Measurements from ENCODE around the gene CCDC70. TPM values are rescaled to one million over a fixed set of nuclear protein-coding genes. Genes with fewer than 3 reads are reported as not detected.

CCDC70 gene
- total and polyA plus RNA-seq, 2 of the 8 experiments (the other 6 are each of a cell fraction or from before 2014, with no cell fraction given), result not detected

DNA sequence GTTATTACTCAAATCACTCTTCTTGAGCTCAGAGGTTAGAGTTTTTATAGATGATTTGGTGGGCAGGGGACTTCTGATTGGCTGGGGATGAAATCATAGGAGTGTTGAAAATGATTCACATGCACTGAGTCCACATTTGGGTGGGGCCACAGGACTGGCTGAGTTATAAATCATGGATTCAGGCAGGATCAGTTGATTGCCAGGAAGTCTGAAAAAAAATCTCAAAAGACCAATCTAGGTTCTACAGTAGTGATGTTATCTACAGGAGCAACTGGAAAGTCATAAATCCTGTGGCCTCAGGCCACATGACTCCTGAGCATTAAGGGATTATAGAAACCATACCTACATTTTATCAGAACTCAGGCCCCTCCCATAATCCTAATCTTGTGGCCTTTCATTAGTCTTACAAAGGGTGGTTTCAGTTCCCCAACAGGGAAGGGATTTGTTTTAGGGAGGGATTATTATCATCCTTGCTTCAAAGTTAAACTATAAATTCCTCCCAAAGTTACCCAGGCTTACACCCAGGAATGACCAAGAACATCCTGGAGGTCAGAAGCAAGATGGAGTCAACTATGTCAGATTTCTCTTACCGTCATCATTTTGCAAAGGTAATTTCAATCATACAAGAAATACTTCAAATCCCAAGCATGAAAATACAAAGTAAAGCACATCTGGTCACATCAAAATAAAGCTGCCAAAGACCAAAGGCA is 5.6 kb upstream of the CCDC70 start:
- ChIA-PET POLR2A (ENCODE audit: partially characterized antibody) (no interaction called here), CTCF (ENCODE audit: partially characterized antibody) (interaction anchor here (0.6 kb wide), 1 partner anchor 11 kb away, joined by 3 read pairs; the partner anchor contains the start of gene TMEM272)
- Histone ChIP-seq H3K4me3 (ENCODE audit: extremely low read depth in 1 of 4, insufficient read depth in 2 of 4, low read depth in 3 of 4, low read length in 4 of 4) (no peak overlapping the region), H2BK20ac (ENCODE audit: low read length) (no peak overlapping the region), H3K4me1 (replicated peaks in 1 of 4; ENCODE audit: control insufficient read depth in 3 of 4, insufficient read depth in 4 of 4, low read length in 3 of 4) (no peaks in the 10 kb centered on the region), H2BK120ac (replicated peaks; ENCODE audit: low read depth, low read length) (no peak overlapping the region), H2BK15ac (ENCODE audit: low read length) (no peak overlapping the region), H3K27me3 (replicated peaks in 1 of 4; ENCODE audit: control insufficient read depth in 3 of 4, extremely low read depth in 1 of 4, insufficient read depth in 3 of 4, low read length in 3 of 4) (no peaks in the 10 kb centered on the region), H4K20me1 (replicated peaks in 1 of 2; ENCODE audit: control insufficient read depth in 1 of 2, insufficient read depth in 2 of 2, low read length in 2 of 2) (no peaks in the 10 kb centered on the region), H3K27ac (ENCODE audit: low read depth, low read length) (no peak overlapping the region), H2AFZ (ENCODE audit: low read length) (no peak overlapping the region), H3K18ac (ENCODE audit: extremely low read depth, low read length) (no peak overlapping the region), H2BK5ac (ENCODE audit: low read depth, low read length) (no peak overlapping the region), H2BK12ac (ENCODE audit: low read depth, low read length) (no peak overlapping the region), H3K56ac (replicated peaks; ENCODE audit: insufficient read length, low read depth, low read length) (no peak overlapping the region), H3K79me2 (ENCODE audit: control insufficient read depth in 1 of 2, insufficient read depth in 2 of 2, low read length in 2 of 2) (no peaks in the 10 kb centered on the region), H3K4me2 (ENCODE audit: insufficient read depth in 1 of 2, low read depth in 2 of 2, low read length in 2 of 2) (no peak overlapping the region), H4K8ac (ENCODE audit: extremely low read depth, insufficient read depth, low read length) (no peak overlapping the region), H3K23ac (ENCODE audit: insufficient read length) (no peak overlapping the region), H3K79me1 (ENCODE audit: low read depth, low read length) (no peaks in the 10 kb centered on the region), H3K9me3 (ENCODE audit: insufficient read depth in 2 of 2, low read depth in 1 of 2, low read length in 1 of 2) (no peaks in the 10 kb centered on the region), H2AK5ac (ENCODE audit: low read depth, low read length) (no peak overlapping the region), H3K36me3 (ENCODE audit: control insufficient read depth in 2 of 4, insufficient read depth in 4 of 4, low read length in 3 of 4) (no peaks in the 10 kb centered on the region), H4K5ac (ENCODE audit: insufficient read length, low read depth, low read length) (no peak overlapping the region), H3K9ac (replicated peaks in 1 of 4; ENCODE audit: extremely low read depth in 1 of 4, low read depth in 3 of 4, low read length in 3 of 4) (no peak overlapping the region), H3K23me2 (ENCODE audit: low read depth, low read length) (no peaks in the 10 kb centered on the region), H3K14ac (ENCODE audit: insufficient read length) (no peak overlapping the region), H3K4ac (replicated peaks; ENCODE audit: insufficient read length, low read depth, low read length) (no peak overlapping the region), H4K91ac (replicated peaks; ENCODE audit: insufficient read length, low read length) (no peak overlapping the region)
- 100% methylated on average over 1 of the region's 1 CpG; no CpG with 5 or more reads in 1 of the 2 experiments for WGBS, 2 experiments (ENCODE audit: extremely low coverage in 1 of 2, insufficient coverage in 1 of 2, insufficient read length in 1 of 2, insufficient replicate concordance in 2 of 2, low coverage in 1 of 2, low lambda C conversion rate in 2 of 2, missing lambda C conversion rate in 1 of 2)
- DNase-seq (ENCODE audit: low read depth in 1 of 2, low spot score in 2 of 2), result no peak
- FAIRE-seq, result no peak
- TF ChIP-seq YY1 (IDR thresholded peaks at IDR 0.05; ENCODE audit: low read depth, low read length) (no peak), SP4 (IDR thresholded peaks at IDR 0.05; ENCODE audit: low read length) (no peak), BACH1 (IDR thresholded peaks at IDR 0.05; ENCODE audit: low read length) (no peak), TEAD4 (IDR thresholded peaks at IDR 0.05; ENCODE audit: low read depth, low read length) (no peak), SP1 (IDR thresholded peaks at IDR 0.05; ENCODE audit: low read depth, low read length) (no peak), GABPA (IDR thresholded peaks at IDR 0.05; ENCODE audit: borderline replicate concordance, insufficient read depth, low read length) (no peak), EGR1 (IDR thresholded peaks at IDR 0.05; ENCODE audit: borderline replicate concordance, low read depth, low read length) (no peak), SIX5 (IDR thresholded peaks at IDR 0.05; ENCODE audit: low read depth, low read length) (no peak), RAD21 (IDR thresholded peaks at IDR 0.05 in 1 of 2, conservative IDR thresholded peaks at IDR 0.05 in 1 of 2; ENCODE audit: low read depth in 2 of 2, low read length in 2 of 2) (no peak), NANOG (IDR thresholded peaks at IDR 0.05; ENCODE audit: insufficient read depth, low read depth, low read length, poor library complexity, severe bottlenecking) (no peak)
- TF ChIP-seq, protein P1, sequence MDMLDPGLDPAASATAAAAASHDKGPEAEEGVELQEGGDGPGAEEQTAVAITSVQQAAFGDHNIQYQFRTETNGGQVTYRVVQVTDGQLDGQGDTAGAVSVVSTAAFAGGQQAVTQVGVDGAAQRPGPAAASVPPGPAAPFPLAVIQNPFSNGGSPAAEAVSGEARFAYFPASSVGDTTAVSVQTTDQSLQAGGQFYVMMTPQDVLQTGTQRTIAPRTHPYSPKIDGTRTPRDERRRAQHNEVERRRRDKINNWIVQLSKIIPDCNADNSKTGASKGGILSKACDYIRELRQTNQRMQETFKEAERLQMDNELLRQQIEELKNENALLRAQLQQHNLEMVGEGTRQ (IDR thresholded peaks at IDR 0.05; ENCODE audit: low read length), result no peak

Data from H1 (cell line).